Heart left ventricle (tissue), 16 donors: ENCODE measurements around the gene LAMTOR1. TPM values are rescaled to one million over a fixed set of nuclear protein-coding genes. Genes with fewer than 3 reads are reported as not detected.

Source experiments
- ATAC-seq, 4 donors: fragments of 200-7000 bp; cut with Tn5 transposase; one replicate each; pipeline ENCODE4 v1.9.1; 2020 to 2022; ENCODE audit warnings: moderate library complexity in 4 of 4, mild to moderate bottlenecking in 3 of 4, moderate number of reproducible peaks in 1 of 4
- DNase-seq, 5 donors: peaks; one replicate each; pipeline ENCODE4 v3.0.0-alpha.2; 2020
- H3K27ac ChIP-seq, 12 donors: fragments of 200-600 bp; sonication (generic) in 4 of 12; one replicate each; pipeline versions ENCODE4 v1.5.0 to v1.8.0; 2016 to 2022; ENCODE audit warnings: mild to moderate bottlenecking in 2 of 12
- H3K27me3 ChIP-seq, 9 donors: fragments of 200-600 bp; sonication (generic) in 2 of 9; one replicate each; pipeline versions ENCODE4 v1.5.1 to v1.8.0; 2016 to 2022; ENCODE audit warnings: mild to moderate bottlenecking in 3 of 9
- H3K36me3 ChIP-seq, 9 donors: fragments of 200-600 bp; sonication (generic) in 2 of 9; one replicate each; pipeline versions ENCODE4 v1.5.0 to v1.8.0; 2018 to 2022; ENCODE audit warnings: mild to moderate bottlenecking in 2 of 9
- H3K4me1 ChIP-seq, 12 donors: fragments of 200-600 bp; sonication (generic) in 4 of 12; one replicate each; pipeline versions ENCODE4 v1.5.0 to v1.8.0; 2016 to 2022; ENCODE audit warnings: mild to moderate bottlenecking in 3 of 12
- H3K4me3 ChIP-seq, 12 donors: fragments of 200-600 bp; sonication (generic) in 4 of 12; one replicate each; pipeline versions ENCODE4 v1.5.0 to v1.8.0; 2017 to 2022; ENCODE audit warnings: mild to moderate bottlenecking in 9 of 12, moderate library complexity in 4 of 12
- H3K9me3 ChIP-seq, 12 donors: fragments of 200-600 bp; sonication (generic) in 4 of 12; one replicate each; pipeline versions ENCODE4 v1.5.0 to v1.8.0; 2016 to 2022; ENCODE audit warnings: mild to moderate bottlenecking in 1 of 12
- CTCF ChIP-seq, 12 donors: fragments of 200-600 bp; sonication (generic) in 4 of 12; IDR thresholded peaks; one replicate each; pipeline versions ENCODE4 v1.5.0 to v1.8.0; 2018 to 2022; ENCODE audit warnings: antibody characterized with exemption in 12 of 12, mild to moderate bottlenecking in 5 of 12
- POLR2A ChIP-seq, 2 donors: fragments of 450-650 bp; IDR thresholded peaks; one replicate each; pipeline ENCODE4 v1.6.1; 2017; ENCODE audit warnings: antibody characterized with exemption in 2 of 2, mild to moderate bottlenecking in 2 of 2, moderate library complexity in 2 of 2
- WGBS, 4 donors: extraction: QIAGEN DNeasy Blood & Tissue Kit in 2 of 4; methylation state at CpG; one replicate each; pipeline versions ENCODE4 v1.1.5 to v1.1.7; 2013 to 2018; 5-methylcytosine and 5-hydroxymethylcytosine counted together
- intact Hi-C, 10 donors: fragments of 100-400 bp; cut with DNase I; formaldehyde crosslinking; loops; one replicate each; pipeline versions ENCODE4 v1.11.1 to v1.14.2; 2022
- polyA plus RNA-seq, 2 donors: library from polyadenylated mRNA; stranded (reverse); fragments of 200-250 nt; gene quantifications; one replicate each; pipeline ENCODE4 v1.2.3, GENCODE V29; 2013
- total RNA-seq, 9 donors: library from RNA; depleted of rRNA in 2 of 9; stranded (reverse); fragments of >200 nt in 2 of 9; fragmentation: NEBNext Ultra II Directional in 3 of 9; extraction: Animal tissue kit (Norgen Biotek cat#: 25700) in 3 of 9; gene quantifications; one replicate each; pipeline versions ENCODE4 v1.1.0 to v1.2.4, GENCODE V29; 2016 to 2023
- donor health status: ischemic (EF 13 %, LVEDD 7.1; RV severe dilation, severe dysfunction).
- donor health status: healthy with polysubstance abuse.
- donor health status: DM: no; HTN: yes; CAD: no.
- donor health status: DM: no; HTN: no; CAD: no.
- donor health status: ischemic (EF 25% LVEDD 6.9; RV normal size, moderate dysfunction).
- donor health status: ischemic (EF 25% LVEDD 5.7; RV mildly dilated, moderate dysfunction).
- donor health status: healthy.
- donor health status: DM: yes; HTN: yes; CAD: no.
- donor health status: ischemic (EF 35%, LVEDD 5.7; RV mildly dilated, moderate dysfunction).
- donor health status: nonischemic (EF 11% LVEDD 7.7; RV severe dilation, severe dysfunction).
- donor health status: DM: yes; HTN: yes; CAD: no.
- donor health status: PGD.
- donor health status: ischemic (EF 29% LVEDD 5.4; RV normal size, mild dysfunction).
- donor health status: nonischemic (EF 23%, LVEDD 6.1; RV moderate dilation, normal function).

Gene LAMTOR1
- total and polyA plus RNA-seq, 11 donors: 68.7 to 159 (median 84.8) TPM

GRCh38 chr11:72105888-72106287 is 2.8 kb upstream of the LAMTOR1 start, which contains the start of gene TOMT:
Gene TOMT (plus strand): TSS chr11:72105924. CDS start chr11:72105952, 28 bp downstream.
- no peak for ATAC-seq
- no peak for DNase-seq
- Histone ChIP-seq H3K27ac (no peak within 1 kb of the TSS), H3K27me3 (no peaks in the 10 kb centered on the region), H3K4me1 (peaks cover 7 to 30% (median 20%) of the 10 kb centered on the region in 12 donors), H3K4me3 (no peak within 1 kb of the TSS), H3K9me3 (no peaks in the 10 kb centered on the region), H3K36me3 (peaks cover 0 to 19% (median 0%) of the 10 kb centered on the region in 9 donors)
- 95 to 97% (median 96%) methylated on average over 14 of the region's 14 CpGs for WGBS, 4 donors
- intact Hi-C loops: loop anchor here in 1 of 10 donors (10.0 kb wide), 1 partner anchor 329 kb away; the partner anchor contains the start of gene CLPB
- TF ChIP-seq CTCF (IDR thresholded peaks at IDR 0.05) (no peak), POLR2A (IDR thresholded peaks at IDR 0.05) (no peak)

- intact Hi-C loops: loop anchor here in 5 of 10 donors (1.0 to 10.0 kb wide), 5 partner anchors 9 to 331 kb away; partner anchors contain the start of genes ANAPC15 (in 4 of the 5), CLPB (in 1 of the 5), LRRC51 (in 1 of the 5) and NUMA1 (in 1 of the 5)
- 77 to 86% (median 80%) methylated on average over 10 to 11 of the region's 11 CpGs for WGBS, 4 donors
Measured at GRCh38 chr11:72103754-72104167, 664 bp upstream of the LAMTOR1 start.

GRCh38 chr11:72102631-72102945 is 509 bp downstream of the LAMTOR1 start:
- WGBS, 4 donors: 2 to 4% (median 3%) methylated on average over 8 to 9 of the region's 9 CpGs

More at GRCh38 chr11:72103754-72104167, 664 bp upstream of the LAMTOR1 start:
- no peak for ATAC-seq
- Histone ChIP-seq H3K9me3 (no peaks in the 10 kb centered on the region), H3K36me3 (peaks cover 0 to 21% (median 12%) of the 10 kb centered on the region in 9 donors), H3K4me1 (peaks cover 7 to 45% (median 32%) of the 10 kb centered on the region in 12 donors), H3K27me3 (no peaks in the 10 kb centered on the region), H3K4me3 (peak overlapping the region in 11 of 12 donors; percentile 4 to 98 (median 86)), H3K27ac (peak overlapping the region; percentile 71 to 99 (median 95))
- no peak for DNase-seq
- TF ChIP-seq CTCF (IDR thresholded peaks at IDR 0.05) (no peak), POLR2A (IDR thresholded peaks at IDR 0.05) (no peak)

More at GRCh38 chr11:72102631-72102945, 509 bp downstream of the LAMTOR1 start:
- Histone ChIP-seq H3K27ac (peak overlapping the region; percentile 91 to 99 (median 96)), H3K36me3 (peaks cover 0 to 32% (median 20%) of the 10 kb centered on the region in 9 donors), H3K4me3 (peak overlapping the region; percentile 70 to 98 (median 90)), H3K4me1 (peaks cover 7 to 48% (median 32%) of the 10 kb centered on the region in 12 donors), H3K27me3 (no peaks in the 10 kb centered on the region), H3K9me3 (no peaks in the 10 kb centered on the region)
- peak in 1 of 4 donors; percentile 1 for ATAC-seq
- TF ChIP-seq POLR2A (IDR thresholded peaks at IDR 0.05) (no peak), CTCF (IDR thresholded peaks at IDR 0.05) (no peak)
- DNase-seq: no peak
- intact Hi-C loops: loop anchor here in 2 of 10 donors (5.0 to 10.0 kb wide), 2 partner anchors 175 to 332 kb away; partner anchors contain the start of genes CLPB (in 1 of the 2), RNF121 (in 1 of the 2) and XNDC1N (in 1 of the 2)
